NOMO-1 treated with dmso at 0.1 percent for 144 hours (cell line): Measurements from ENCODE around the gene OMP.

Experiments used
- DNase-seq: peaks from one replicate; lab custom pipeline; 2025; ENCODE audit not compliant: unreplicated experiment; lab: John Stamatoyannopoulos, UW

Gene OMP

GRCh38 chr11:77121876-77122575 is 19.4 kb downstream of the OMP start:
- no peak for DNase-seq

GRCh38 chr11:77122576-77123212 is 20.1 kb downstream of the OMP start:
- DNase-seq = no peak

DNA sequence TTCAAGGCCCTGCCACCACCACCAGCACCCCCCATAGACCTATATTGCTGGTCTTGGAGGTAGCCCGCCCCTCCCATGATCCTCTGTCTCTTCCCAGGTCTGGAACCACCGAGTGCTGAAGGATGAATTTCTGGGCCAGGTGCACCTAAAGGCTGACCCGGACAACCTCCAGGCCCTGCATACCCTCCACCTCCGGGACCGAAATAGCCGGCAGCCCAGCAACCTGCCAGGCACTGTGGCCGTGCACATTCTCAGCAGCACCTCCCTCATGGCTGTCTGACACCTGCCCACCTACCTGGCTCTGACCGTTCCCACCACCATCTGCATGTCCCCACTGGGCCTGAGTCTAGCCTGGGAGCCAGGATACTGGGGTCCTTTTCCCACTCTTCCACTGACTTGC is 21.0 kb downstream of the OMP start:
- DNase-seq = no peak

- no peak for DNase-seq
These were observed 21.4 kb downstream of the OMP start for GRCh38 chr11:77124041-77124440.

GRCh38 chr11:77124488-77124887 is 21.8 kb downstream of the OMP start:
- DNase-seq = no peak

GRCh38 chr11:77125191-77125590 is 22.6 kb downstream of the OMP start:
- no peak for DNase-seq

DNA sequence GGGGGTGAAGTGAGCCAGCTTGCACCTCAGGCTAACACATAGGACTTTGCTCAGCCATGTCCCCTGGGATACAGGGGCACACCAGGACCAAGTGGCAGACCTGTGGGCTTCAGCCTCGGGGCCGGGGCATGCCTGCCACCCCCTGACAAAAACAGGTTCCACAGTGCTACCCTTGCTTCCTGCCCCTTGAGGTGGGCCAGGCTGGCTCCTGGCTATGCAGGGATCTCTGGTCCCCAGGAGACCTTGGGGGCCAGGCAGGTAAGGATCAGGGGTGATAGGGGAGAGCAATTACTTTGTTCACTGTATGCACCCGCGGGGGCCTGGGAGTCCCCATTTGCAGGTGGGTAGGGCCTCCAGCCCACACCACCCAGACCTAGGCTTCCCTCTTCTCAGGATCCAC is 23.1 kb downstream of the OMP start:
- DNase-seq = no peak

DNA sequence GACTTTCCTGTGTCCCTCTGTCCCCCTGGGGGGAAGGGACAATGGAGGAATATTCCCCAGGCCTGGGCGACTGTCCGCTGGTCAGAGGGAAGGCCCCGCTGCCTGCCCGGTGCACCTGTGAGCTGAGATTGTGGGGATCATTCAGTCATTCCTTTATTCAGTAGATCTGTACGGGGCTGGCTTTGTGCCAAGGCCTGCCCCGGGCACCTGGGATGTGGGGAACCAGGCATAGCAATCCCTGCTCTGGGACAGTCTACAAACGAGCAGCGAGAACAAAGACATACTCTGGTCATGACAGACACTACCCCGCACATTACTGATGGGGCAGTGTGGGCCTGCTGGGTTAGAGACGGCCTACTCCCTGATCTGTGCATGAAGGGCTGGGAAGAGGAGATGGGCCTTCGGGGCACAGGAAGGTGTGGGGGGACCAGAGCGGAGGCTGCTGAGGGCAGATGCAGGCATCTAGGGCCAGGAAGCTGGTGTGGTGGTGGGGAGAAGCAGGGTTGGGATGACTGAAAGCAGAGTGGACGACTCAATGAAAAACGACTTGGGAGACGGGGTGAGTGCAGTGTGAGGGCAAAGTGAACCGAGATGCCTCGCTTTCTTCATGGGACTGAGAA is 23.6 kb downstream of the OMP start:
- no peak for DNase-seq

DNA sequence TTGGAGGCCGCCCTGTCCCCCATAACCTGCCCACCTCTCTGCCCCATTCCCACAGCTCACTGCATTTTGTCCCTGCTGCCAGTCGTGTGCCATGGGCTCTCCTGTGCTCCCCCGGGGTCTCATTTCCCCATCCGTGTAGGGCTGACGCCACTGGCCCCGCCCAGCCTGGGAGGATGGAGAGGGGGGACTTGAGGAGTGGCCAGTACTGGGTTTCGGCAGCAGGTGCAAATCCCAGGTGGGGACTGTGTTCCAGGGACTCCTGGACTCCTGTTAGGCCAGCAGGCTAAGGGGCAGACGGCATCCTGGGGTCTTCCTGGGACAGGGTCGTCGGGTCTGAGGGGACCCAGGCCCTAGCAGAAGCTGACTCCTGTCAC is 24.2 kb downstream of the OMP start:
- DNase-seq = no peak

GRCh38 chr11:77127235-77127911 is 24.7 kb downstream of the OMP start:
- peak; percentile 14 for DNase-seq

- no peak for DNase-seq
These were observed 25.5 kb downstream of the OMP start, which contains the start of gene MYO7A for GRCh38 chr11:77127920-77128691. Gene MYO7A, plus strand, starts transcription at chr11:77128246. Its CDS starts 2,389 bp downstream, at chr11:77130635.

- DNase-seq = no peak
These were observed 26.6 kb downstream of the OMP start for GRCh38 chr11:77129069-77129841.

GRCh38 chr11:77129842-77130756 is 27.5 kb downstream of the OMP start:
- no peak for DNase-seq

DNA sequence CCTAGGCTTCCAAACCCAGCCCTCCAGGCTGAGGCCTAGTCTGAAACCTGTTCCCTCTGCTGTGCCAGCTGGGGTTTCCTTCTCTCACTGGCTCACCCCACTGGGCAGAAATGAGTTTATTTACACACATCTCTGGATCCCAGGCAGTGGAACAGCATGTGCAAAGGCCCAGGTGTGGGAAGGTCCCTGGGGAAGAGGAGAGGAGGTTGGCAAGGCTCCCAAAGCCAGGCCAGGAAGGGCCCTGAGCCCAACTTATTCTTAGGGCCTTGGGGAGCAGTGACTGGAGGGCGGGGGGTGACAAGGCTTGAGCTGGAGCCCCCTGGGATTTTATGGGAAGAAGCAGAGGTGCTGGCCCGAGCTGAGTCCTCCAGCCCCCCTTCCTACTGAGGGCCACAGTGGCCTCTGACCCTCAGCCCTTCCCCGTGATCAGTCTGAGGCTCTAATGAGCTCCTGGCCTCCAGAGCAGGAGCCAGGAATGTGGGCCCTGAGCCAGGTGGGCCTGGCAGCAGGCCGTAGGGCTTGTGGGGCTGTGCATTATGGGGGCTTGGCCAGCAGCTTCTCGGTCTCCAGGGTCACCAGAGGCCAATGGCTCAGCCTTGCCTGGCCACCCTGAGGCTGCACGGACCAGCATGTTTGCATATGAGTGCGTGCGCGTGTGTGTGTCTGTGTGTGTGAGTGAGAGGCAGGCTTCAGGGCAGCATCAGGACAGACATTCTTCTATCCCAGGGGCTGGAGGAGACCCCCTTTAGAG is 28.3 kb downstream of the OMP start:
- DNase-seq = no peak

- no peak for DNase-seq
These were observed 28.9 kb downstream of the OMP start for GRCh38 chr11:77131560-77131959.

- DNase-seq = no peak
These were observed 32.4 kb downstream of the OMP start for GRCh38 chr11:77135069-77135468.

DNA sequence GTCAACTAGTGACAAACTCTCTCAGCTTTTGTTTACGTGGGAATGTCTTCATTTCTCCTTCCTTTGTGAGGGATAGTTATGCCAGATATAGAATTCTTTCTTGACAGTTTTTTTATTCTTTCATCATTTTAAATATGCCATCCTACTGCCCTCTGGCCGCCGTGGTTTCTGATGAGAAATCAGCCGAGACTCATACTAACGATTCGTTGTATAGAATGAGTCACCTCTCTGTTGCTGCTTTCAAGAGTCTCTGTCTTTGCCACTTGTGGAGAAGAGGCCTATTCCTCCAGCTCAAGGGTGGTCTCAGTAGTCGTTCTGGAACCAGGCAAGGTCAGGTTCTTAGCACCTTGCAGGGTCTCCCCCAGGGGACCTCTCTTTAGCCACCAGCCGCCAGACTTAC is 33.4 kb downstream of the OMP start:
- no peak for DNase-seq

DNA sequence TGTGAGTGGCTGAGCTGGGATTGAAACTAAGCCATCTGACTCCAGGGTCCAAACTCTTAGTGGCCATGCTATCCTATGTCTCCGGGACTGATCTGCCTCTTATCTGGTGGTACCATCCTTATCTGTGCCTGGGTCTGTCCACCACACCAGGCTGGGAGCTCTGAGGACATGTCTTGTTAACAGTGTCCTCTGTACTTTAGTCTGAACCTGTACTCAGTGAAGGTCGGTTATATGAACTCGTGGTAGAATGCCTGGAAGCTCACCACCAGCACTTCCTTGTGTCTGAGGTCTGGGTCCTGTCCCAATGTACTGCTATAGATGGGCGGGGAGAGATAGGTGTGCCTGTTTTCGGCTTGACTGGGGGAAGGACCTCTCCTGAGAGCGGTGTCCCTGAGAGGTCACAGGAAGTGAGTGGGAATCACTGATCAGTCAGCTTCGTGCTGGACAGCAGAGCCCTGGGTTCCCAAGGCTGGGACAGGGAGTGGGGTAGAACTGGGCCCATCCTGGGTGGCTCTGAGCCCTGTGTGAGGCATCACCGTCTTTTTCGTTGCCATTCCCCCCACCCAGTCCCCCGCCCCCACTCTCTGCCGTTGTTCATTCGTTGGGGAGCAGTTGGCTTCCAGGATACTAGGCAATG is 34.3 kb downstream of the OMP start:
- DNase-seq = no peak
